Nephron (organoid): ENCODE measurements around the gene ALKBH5.
A peak's percentile ranks its signal among the peaks of the same experiment; 100 is the strongest.

Source experiments
- H3K27ac Mint-ChIP-seq, 3 experiments: 2 replicates each; pipeline ENCODE4 v1.8.0; 2020; ENCODE audit warnings: mixed read lengths in 3 of 3, mild to moderate bottlenecking in 2 of 3, moderate library complexity in 1 of 3
- H3K27me3 Mint-ChIP-seq: 2 replicates; pipeline ENCODE4 v1.8.0; 2021; ENCODE audit warnings: low read depth, mild to moderate bottlenecking, moderate library complexity, mixed read lengths
- H3K36me3 Mint-ChIP-seq: 2 replicates; pipeline ENCODE4 v1.8.0; 2020; ENCODE audit warnings: low read depth, mixed read lengths
- H3K4me1 Mint-ChIP-seq: 2 replicates; pipeline ENCODE4 v1.8.0; 2020; ENCODE audit warnings: mixed read lengths
- H3K4me3 Mint-ChIP-seq, 3 experiments: 2 replicates each; pipeline ENCODE4 v1.8.0; 2020; ENCODE audit warnings: mild to moderate bottlenecking in 3 of 3, mixed read lengths in 3 of 3, moderate library complexity in 2 of 3
- H3K9me3 Mint-ChIP-seq: 2 replicates; pipeline ENCODE4 v1.8.0; 2020; ENCODE audit warnings: mixed read lengths
- TF ChIP-seq, protein P1 (sequence below), 3 experiments: fragments of 200-600 bp; sonication (generic); IDR thresholded peaks; one replicate each; pipeline ENCODE4 v1.5.0; 2021; ENCODE audit warnings: antibody characterized with exemption in 3 of 3; ENCODE audit not compliant: unreplicated experiment in 3 of 3

Gene ALKBH5

DNA sequence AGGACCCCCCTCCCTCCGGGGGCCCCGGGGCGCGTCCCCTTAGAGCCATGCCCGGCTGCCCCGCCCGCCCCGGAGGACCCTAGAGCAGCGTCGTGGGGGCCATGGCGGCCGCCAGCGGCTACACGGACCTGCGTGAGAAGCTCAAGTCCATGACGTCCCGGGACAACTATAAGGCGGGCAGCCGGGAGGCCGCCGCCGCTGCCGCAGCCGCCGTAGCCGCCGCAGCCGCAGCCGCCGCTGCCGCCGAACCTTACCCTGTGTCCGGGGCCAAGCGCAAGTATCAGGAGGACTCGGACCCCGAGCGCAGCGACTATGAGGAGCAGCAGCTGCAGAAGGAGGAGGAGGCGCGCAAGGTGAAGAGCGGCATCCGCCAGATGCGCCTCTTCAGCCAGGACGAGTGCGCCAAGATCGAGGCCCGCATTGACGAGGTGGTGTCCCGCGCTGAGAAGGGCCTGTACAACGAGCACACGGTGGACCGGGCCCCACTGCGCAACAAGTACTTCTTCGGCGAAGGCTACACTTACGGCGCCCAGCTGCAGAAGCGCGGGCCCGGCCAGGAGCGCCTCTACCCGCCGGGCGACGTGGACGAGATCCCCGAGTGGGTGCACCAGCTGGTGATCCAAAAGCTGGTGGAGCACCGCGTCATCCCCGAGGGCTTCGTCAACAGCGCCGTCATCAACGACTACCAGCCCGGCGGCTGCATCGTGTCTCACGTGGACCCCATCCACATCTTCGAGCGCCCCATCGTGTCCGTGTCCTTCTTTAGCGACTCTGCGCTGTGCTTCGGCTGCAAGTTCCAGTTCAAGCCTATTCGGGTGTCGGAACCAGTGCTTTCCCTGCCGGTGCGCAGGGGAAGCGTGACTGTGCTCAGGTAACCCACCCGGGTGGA lies 759 bp downstream of the ALKBH5 start:
- Mint-ChIP-seq H3K27me3 (no peaks in the 10 kb centered on the region), H3K36me3 (peaks cover 25% of the 10 kb centered on the region), H3K9me3 (no peaks in the 10 kb centered on the region), H3K27ac (peak overlapping the region; percentile 72 to 78 (median 76)), H3K4me1 (peaks cover 75% of the 10 kb centered on the region), H3K4me3 (peak overlapping the region; percentile 91 to 95 (median 93))
- TF ChIP-seq, protein P1, sequence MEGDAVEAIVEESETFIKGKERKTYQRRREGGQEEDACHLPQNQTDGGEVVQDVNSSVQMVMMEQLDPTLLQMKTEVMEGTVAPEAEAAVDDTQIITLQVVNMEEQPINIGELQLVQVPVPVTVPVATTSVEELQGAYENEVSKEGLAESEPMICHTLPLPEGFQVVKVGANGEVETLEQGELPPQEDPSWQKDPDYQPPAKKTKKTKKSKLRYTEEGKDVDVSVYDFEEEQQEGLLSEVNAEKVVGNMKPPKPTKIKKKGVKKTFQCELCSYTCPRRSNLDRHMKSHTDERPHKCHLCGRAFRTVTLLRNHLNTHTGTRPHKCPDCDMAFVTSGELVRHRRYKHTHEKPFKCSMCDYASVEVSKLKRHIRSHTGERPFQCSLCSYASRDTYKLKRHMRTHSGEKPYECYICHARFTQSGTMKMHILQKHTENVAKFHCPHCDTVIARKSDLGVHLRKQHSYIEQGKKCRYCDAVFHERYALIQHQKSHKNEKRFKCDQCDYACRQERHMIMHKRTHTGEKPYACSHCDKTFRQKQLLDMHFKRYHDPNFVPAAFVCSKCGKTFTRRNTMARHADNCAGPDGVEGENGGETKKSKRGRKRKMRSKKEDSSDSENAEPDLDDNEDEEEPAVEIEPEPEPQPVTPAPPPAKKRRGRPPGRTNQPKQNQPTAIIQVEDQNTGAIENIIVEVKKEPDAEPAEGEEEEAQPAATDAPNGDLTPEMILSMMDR (IDR thresholded peaks at IDR 0.05; ENCODE audit: unreplicated experiment in 3 of 3): no peak

DNA sequence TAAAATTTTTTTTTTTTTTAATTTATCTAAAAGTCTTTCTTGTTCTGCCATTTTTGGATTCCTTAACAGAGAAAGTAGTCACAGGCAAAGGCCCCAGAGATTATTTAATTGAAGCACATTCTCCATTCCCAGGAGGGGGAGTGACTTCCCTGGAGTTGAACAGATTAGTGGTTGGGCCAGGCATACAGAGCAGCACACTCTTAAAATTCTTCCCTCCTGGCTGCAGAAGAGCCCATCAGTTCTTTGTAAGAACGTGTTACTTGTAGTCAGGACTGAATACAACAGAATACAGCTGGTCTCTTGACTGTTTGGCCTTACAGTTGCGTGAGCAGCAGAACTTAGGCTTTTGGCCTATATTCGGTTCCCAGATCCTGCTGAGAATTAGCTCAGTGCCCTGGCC lies 1.8 kb downstream of the ALKBH5 start:
- TF ChIP-seq, protein P1 (IDR thresholded peaks at IDR 0.05; ENCODE audit: unreplicated experiment in 3 of 3): no peak
- Mint-ChIP-seq H3K27ac (peak overlapping the region; percentile 72 to 78 (median 76)), H3K4me3 (peak overlapping the region; percentile 91 to 95 (median 93)), H3K9me3 (no peaks in the 10 kb centered on the region), H3K4me1 (peaks cover 77% of the 10 kb centered on the region), H3K36me3 (peaks cover 32% of the 10 kb centered on the region), H3K27me3 (no peaks in the 10 kb centered on the region)

DNA sequence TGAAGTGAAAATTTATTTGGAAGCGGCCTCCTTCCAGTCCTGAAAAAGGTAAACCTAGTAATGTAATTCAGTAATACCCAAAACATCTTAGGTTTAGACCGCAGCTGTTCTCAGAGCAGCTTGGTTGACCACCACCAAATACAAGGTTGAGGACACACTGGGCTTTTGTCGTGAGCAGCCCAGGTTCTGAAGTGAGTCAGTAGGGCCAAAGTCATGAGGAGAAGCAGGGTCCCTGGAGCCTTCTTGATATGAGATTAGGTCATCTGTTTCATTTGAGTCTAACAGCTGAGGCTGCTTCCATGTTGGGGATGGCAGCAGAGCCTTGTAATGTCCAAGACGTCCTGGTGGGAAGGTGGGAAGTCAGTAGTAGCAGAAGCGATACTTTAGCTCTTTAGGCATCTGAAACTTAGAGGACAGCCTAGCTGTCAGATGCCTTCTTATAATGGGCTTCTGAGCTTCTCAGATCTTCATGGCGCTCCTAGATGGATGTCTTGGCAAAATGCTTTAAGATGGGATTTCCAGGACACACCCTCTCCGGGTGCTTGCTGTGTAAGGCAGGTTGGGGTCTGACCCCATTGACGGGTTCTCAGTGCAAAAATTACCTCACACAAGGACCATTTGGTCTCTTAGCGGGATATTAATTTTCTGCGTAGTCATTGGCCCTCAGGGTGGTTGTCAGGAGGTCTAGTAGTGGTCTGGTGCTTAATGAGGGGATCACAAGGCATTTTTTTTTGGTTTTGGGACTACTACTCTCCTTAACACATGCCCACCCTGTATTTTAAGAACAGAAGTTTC lies 2.4 kb downstream of the ALKBH5 start:
- TF ChIP-seq, protein P1 (IDR thresholded peaks at IDR 0.05; ENCODE audit: unreplicated experiment in 3 of 3): no peak
- Mint-ChIP-seq H3K4me3 (peak overlapping the region; percentile 91 to 95 (median 93)), H3K27me3 (no peaks in the 10 kb centered on the region), H3K27ac (peak overlapping the region; percentile 72 to 78 (median 76)), H3K9me3 (no peaks in the 10 kb centered on the region), H3K4me1 (peaks cover 77% of the 10 kb centered on the region), H3K36me3 (peaks cover 39% of the 10 kb centered on the region)

GRCh38 chr17:18186627-18186982 lies 3.0 kb downstream of the ALKBH5 start:
- Mint-ChIP-seq H3K4me3 (peak overlapping the region; percentile 91 to 95 (median 93)), H3K27me3 (no peaks in the 10 kb centered on the region), H3K36me3 (peaks cover 43% of the 10 kb centered on the region), H3K27ac (peak overlapping the region; percentile 23 to 72 (median 67)), H3K9me3 (no peaks in the 10 kb centered on the region), H3K4me1 (peaks cover 77% of the 10 kb centered on the region)
- TF ChIP-seq, protein P1 (IDR thresholded peaks at IDR 0.05; ENCODE audit: unreplicated experiment in 3 of 3): no peak

- no peaks in the 10 kb centered on the region for H3K27me3 Mint-ChIP-seq
- TF ChIP-seq, protein P1 (IDR thresholded peaks at IDR 0.05; ENCODE audit: unreplicated experiment in 3 of 3): no peak
- peak overlapping the region; percentile 91 to 95 (median 93) for H3K4me3 Mint-ChIP-seq
- H3K27ac Mint-ChIP-seq: peak overlapping the region; percentile 23 to 72 (median 67)
- no peaks in the 10 kb centered on the region for H3K9me3 Mint-ChIP-seq
- peaks cover 43% of the 10 kb centered on the region for H3K36me3 Mint-ChIP-seq
- peaks cover 72% of the 10 kb centered on the region for H3K4me1 Mint-ChIP-seq
Observed at GRCh38 chr17:18187226-18187625, 3.6 kb downstream of the ALKBH5 start.
